Measurements from ENCODE around the gene NAT16. TPM values are rescaled to one million over a fixed set of nuclear protein-coding genes. Genes with fewer than 3 reads are reported as not detected.

Gene NAT16
- total and polyA plus RNA-seq, 2 of the 8 experiments (the other 6 are each of a cell fraction or from before 2014, with no cell fraction given), result 0.26 to 0.84 TPM

DNA sequence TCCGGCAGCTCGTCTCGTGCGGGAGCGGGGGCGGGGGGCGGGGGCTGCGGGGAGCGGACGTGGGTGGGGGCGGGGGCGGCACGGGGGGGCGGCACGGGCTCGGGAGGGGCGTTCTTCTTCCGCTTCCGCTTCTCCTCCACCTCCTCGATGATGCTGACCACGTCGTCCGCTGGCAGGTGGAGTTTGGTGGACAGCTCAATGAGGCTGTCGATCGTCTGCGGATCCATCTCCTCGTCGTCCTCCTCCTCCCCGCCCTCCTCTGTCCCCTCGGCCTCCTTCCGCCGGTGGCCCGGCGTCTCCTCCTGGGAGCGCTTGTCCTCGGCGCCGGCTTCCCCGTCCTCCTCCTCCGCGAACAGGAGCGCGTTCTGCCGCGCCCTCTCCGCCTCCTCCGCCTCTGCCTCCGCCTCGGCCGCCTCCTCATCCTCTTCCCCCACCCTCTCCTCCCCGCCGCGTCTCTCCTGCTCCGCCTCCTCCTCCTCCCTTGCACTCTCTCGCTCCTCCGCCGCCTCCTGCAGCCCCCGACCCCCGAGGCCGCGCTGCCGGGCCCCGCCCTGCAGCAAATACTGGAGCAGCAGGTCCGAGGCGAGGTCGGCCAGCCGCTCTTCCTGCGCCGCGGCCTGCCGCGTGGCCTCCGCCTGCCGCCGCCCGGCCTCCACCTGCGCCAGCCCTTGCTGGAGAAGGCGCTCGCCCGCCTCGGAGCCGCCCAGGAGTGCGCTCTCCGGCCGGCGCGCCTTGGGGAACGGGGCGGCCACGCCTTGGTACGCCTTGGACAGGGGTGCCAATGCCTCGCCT is 16.6 kb downstream of the NAT16 start (continued):
- no peak; the same call in 1 of the 2 replicates for TF ChIP-seq SUZ12 (IDR thresholded peaks at IDR 0.05; ENCODE audit: low read length)
- no peak for TF ChIP-seq RXRA (IDR thresholded peaks at IDR 0.05; ENCODE audit: insufficient read depth, low read depth, low read length)
- TF ChIP-seq CTCF (IDR thresholded peaks at IDR 0.05; ENCODE audit: control extremely low read depth in 1 of 3, insufficient read depth in 1 of 3, low read depth in 1 of 3, low read length in 3 of 3), result no peak
- TF ChIP-seq MAX (IDR thresholded peaks at IDR 0.05), result peak; percentile 67
- TF ChIP-seq, protein P1, sequence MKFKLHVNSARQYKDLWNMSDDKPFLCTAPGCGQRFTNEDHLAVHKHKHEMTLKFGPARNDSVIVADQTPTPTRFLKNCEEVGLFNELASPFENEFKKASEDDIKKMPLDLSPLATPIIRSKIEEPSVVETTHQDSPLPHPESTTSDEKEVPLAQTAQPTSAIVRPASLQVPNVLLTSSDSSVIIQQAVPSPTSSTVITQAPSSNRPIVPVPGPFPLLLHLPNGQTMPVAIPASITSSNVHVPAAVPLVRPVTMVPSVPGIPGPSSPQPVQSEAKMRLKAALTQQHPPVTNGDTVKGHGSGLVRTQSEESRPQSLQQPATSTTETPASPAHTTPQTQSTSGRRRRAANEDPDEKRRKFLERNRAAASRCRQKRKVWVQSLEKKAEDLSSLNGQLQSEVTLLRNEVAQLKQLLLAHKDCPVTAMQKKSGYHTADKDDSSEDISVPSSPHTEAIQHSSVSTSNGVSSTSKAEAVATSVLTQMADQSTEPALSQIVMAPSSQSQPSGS (IDR thresholded peaks at IDR 0.05; ENCODE audit: low read length), result no peak
- TF ChIP-seq TBP (IDR thresholded peaks at IDR 0.05; ENCODE audit: low read depth, low read length), result no peak
- TF ChIP-seq ZNF274 (IDR thresholded peaks at IDR 0.05; ENCODE audit: borderline replicate concordance, extremely low read depth, low read length), result no peak
- no peak for TF ChIP-seq TAF1 (IDR thresholded peaks at IDR 0.05; ENCODE audit: low read depth, low read length)

Measured in H1 (cell line).